Placental epithelial cell (primary cell): ENCODE data around the gene CNTNAP5. TPM values are rescaled to one million over a fixed set of nuclear protein-coding genes. Genes with fewer than 3 reads are reported as not detected.

Source experiments
- small RNA-seq: library from RNA; depleted of rRNA; stranded (forward); fragments of <200 nt; gene quantifications from one replicate; pipeline ENCODE3, GENCODE V24; 2012
- total RNA-seq: library from RNA; depleted of rRNA; stranded (reverse); fragments of >200 nt; gene quantifications from 2 replicates; pipeline ENCODE4 v1.2.3, GENCODE V29; 2012

Gene CNTNAP5
- total RNA-seq, result not detected in 2 replicates

GRCh38 chr2:124025171-124025580 is at the start of gene CNTNAP5:
Gene CNTNAP5, plus strand, starts transcription at chr2:124025287. Its CDS starts 364 bp downstream, at chr2:124025651.

Small RNA genes within 50 kb of the gene (small RNA-seq; reads per million reads assigned to genes)
- gene AC019159.1 (not detected), gene MTND5P22 (not detected), gene RNA5SP102 (not detected)
